HG03521 (cell line): ENCODE data around the gene MEPCE.

ENCODE experiments used
- ATAC-seq: cut with Tn5 transposase; IDR thresholded peaks from one replicate; pipeline ENCODE4 v1.9.1; 2021; ENCODE audit warnings: mild to moderate bottlenecking, moderate library complexity; ENCODE audit not compliant: unreplicated experiment

MEPCE gene

GRCh38 chr7:100482728-100483089 lies 53.1 kb downstream of the MEPCE start:
- no peak for ATAC-seq

DNA sequence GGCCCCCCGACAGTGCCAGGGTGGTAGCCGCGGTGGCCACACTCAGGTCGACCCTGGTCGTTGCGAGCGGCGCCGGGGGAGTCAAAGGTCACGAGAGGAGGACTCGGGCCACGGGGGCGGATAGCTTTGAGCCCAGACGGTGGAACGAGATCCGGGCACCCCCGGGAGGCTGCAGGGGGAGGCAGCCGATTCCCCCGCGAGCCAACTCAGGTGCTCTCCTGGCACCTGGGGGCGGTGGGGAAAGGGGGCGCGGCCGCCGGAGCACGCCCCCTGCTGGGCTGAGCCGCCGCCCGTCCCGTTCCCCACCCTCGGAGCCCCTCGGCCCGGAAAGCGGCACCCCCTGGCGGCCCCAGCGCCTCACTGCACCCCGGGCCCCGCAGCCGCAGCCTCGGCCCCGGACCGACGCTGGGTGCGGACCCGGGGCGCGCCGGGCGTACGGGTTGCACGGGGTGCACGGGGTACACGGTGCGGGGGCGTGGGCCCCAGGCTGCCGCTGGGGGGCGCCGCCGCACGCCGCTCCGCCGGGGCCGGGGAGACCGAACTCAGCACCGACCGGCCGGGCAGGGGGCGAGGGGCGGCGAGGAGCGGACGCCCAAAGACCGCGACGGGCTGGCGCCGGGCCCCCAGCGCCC lies 53.6 kb downstream of the MEPCE start:
- ATAC-seq, result peak; percentile 55
